NCI-H526 (cell line): ENCODE results near the gene CT45A1.
"Not testable (repeated sequence)": the region's sequence is repeated elsewhere in the genome, so short reads cannot be mapped to it uniquely, and the experiment has no call there.

Experiments used
- DNase-seq, 2 experiments: peaks; one replicate each; lab custom pipeline; 2025; lab: John Stamatoyannopoulos, UW

CT45A1 gene

GRCh38 chrX:135713183-135713689 is at the start of gene CT45A1:
CT45A1 (plus strand) TSS chrX:135713639; CDS start chrX:135718941, 5,302 bp downstream.
- DNase-seq = peak; percentile 33 to 63

GRCh38 chrX:135672979-135673378 is 40.5 kb upstream of the CT45A1 start:
- not testable (repeated sequence) for DNase-seq

GRCh38 chrX:135688137-135688536 is 25.3 kb upstream of the CT45A1 start:
- peak in 1 of 2 experiments; percentile 10 for DNase-seq

- DNase-seq = no peak
Observed at GRCh38 chrX:135695471-135695870, 18.0 kb upstream of the CT45A1 start.

- DNase-seq = peak; percentile 0 to 45
Observed at GRCh38 chrX:135697601-135698000, 15.8 kb upstream of the CT45A1 start.

GRCh38 chrX:135698924-135699323 is 14.5 kb upstream of the CT45A1 start:
- DNase-seq = no peak

GRCh38 chrX:135707880-135708279 is 5.6 kb upstream of the CT45A1 start:
- peak; percentile 56 to 87 for DNase-seq

GRCh38 chrX:135713795-135714194 is 356 bp downstream of the CT45A1 start:
- no peak for DNase-seq

GRCh38 chrX:135734666-135735065 is 21.2 kb downstream of the CT45A1 start:
- DNase-seq = not testable (repeated sequence)

- no peak for DNase-seq
Observed at GRCh38 chrX:135737366-135738071, 24.1 kb downstream of the CT45A1 start.

GRCh38 chrX:135740681-135741149 is 27.3 kb downstream of the CT45A1 start:
- no peak for DNase-seq

GRCh38 chrX:135741192-135741715 is 27.8 kb downstream of the CT45A1 start:
- DNase-seq = no peak

- not testable (repeated sequence) for DNase-seq
Observed at GRCh38 chrX:135744739-135745138, 31.3 kb downstream of the CT45A1 start.

GRCh38 chrX:135768091-135768490 is 54.7 kb downstream of the CT45A1 start, which contains the start of gene CT45A3:
CT45A3 (minus strand) TSS chrX:135768191; CDS start chrX:135764444, 3,747 bp downstream.
- DNase-seq = not testable (repeated sequence)
